PC-3 (cell line): ENCODE measurements around the gene BLTP3A.

ENCODE experiments used
- CTCF ChIP-seq: fragments of 300-600 bp; sonication (generic); conservative IDR thresholded peaks from 2 replicates; pipeline ENCODE4 v1.5.1; 2017; ENCODE audit warnings: antibody characterized with exemption, low read depth, mild to moderate bottlenecking, low read length
- EZH2 ChIP-seq: fragments of 300-600 bp; sonication (generic); IDR thresholded peaks from one replicate; pipeline ENCODE4 v1.6.1; 2017; ENCODE audit warnings: antibody characterized with exemption, mild to moderate bottlenecking, low read length; ENCODE audit not compliant: unreplicated experiment
- EZH2phosphoT487 ChIP-seq: fragments of 300-600 bp; sonication (generic); IDR thresholded peaks from 2 replicates; pipeline ENCODE4 v1.6.1; 2018; ENCODE audit warnings: mild to moderate bottlenecking, antibody characterized with exemption, low read length, borderline replicate concordance

GRCh38 chr6:34742094-34742493, 49.8 kb upstream of the BLTP3A start:
- no peak for TF ChIP-seq EZH2
- no peak for TF ChIP-seq CTCF
- TF ChIP-seq EZH2phosphoT487: no peak
